HL-60 (cell line): ENCODE results near the gene ZNF792.

ENCODE experiments used
- CTCF ChIP-seq: IDR thresholded peaks from one replicate; pipeline ENCODE4 v1.5.1; 2011; ENCODE audit warnings: low read length, control low read depth, inconsistent platforms; ENCODE audit not compliant: insufficient read depth
- POLR2AphosphoS5 ChIP-seq: IDR thresholded peaks from 2 replicates; pipeline ENCODE4 v1.6.1; 2012; ENCODE audit warnings: low read depth

GRCh38 chr19:35009424-35010415 is 45.7 kb upstream of the ZNF792 start:
- TF ChIP-seq CTCF (no peak), POLR2AphosphoS5 (no peak)
